Endothelial cell of umbilical vein (primary cell): ENCODE results near the gene NDUFS6.

Experiments used
- EZH2 ChIP-seq: IDR thresholded peaks from 2 replicates; pipeline ENCODE4 v1.6.1; 2012; ENCODE audit warnings: borderline replicate concordance, low read depth, mild to moderate bottlenecking, moderate library complexity, low read length, inconsistent platforms; ENCODE audit not compliant: severe bottlenecking
- JUN ChIP-seq: IDR thresholded peaks from 2 replicates; pipeline ENCODE4 v1.6.1; 2011; ENCODE audit warnings: borderline replicate concordance, low read depth; ENCODE audit not compliant: insufficient read length, insufficient read depth
- TF ChIP-seq, protein P1 (sequence below), 2 donors: IDR thresholded peaks; 1 replicate in 1 of 2; 2 replicates in 1 of 2; pipeline ENCODE4 v1.5.1; 2011; ENCODE audit warnings: low read length in 2 of 2, mild to moderate bottlenecking in 2 of 2, moderate library complexity in 2 of 2, control low read depth in 1 of 2, inconsistent platforms in 1 of 2, low read depth in 1 of 2; ENCODE audit not compliant: insufficient read depth in 1 of 2; ENCODE audit errors: extremely low read depth in 1 of 2

DNA sequence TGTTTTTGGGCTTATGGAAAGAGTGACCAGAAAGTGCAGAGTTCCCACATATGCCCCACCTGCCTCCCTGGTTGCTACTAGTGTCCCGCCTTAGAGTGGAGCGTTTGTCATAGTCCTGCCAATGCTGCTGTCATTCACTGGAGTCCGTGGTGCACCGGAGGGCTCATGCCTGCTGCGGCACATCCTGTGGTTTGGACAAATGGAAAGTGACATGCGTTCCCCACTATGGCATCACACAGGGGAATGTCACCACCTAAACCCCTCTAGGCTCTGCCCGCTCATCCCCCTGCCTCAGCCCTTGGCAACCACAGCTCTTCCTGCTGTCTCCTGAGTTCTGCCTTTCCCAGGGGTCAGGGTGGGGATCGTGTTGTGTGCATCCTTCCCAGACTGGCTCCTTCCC lies 52.3 kb downstream of the NDUFS6 start:
- TF ChIP-seq, protein P1, sequence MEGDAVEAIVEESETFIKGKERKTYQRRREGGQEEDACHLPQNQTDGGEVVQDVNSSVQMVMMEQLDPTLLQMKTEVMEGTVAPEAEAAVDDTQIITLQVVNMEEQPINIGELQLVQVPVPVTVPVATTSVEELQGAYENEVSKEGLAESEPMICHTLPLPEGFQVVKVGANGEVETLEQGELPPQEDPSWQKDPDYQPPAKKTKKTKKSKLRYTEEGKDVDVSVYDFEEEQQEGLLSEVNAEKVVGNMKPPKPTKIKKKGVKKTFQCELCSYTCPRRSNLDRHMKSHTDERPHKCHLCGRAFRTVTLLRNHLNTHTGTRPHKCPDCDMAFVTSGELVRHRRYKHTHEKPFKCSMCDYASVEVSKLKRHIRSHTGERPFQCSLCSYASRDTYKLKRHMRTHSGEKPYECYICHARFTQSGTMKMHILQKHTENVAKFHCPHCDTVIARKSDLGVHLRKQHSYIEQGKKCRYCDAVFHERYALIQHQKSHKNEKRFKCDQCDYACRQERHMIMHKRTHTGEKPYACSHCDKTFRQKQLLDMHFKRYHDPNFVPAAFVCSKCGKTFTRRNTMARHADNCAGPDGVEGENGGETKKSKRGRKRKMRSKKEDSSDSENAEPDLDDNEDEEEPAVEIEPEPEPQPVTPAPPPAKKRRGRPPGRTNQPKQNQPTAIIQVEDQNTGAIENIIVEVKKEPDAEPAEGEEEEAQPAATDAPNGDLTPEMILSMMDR (IDR thresholded peaks at IDR 0.05; ENCODE audit: extremely low read depth in 1 of 2, insufficient read depth in 1 of 2, low read depth in 1 of 2, low read length in 2 of 2) = no peak
- TF ChIP-seq EZH2 (no peak), JUN (no peak)
